Lung (tissue), 12 donors: Measurements from ENCODE around the gene SOX13. TPM values are rescaled to one million over a fixed set of nuclear protein-coding genes. Genes with fewer than 3 reads are reported as not detected.

Experiments used
- ATAC-seq: fragments of 200-7000 bp; cut with Tn5 transposase; one replicate; pipeline ENCODE4 v1.9.1; 2020; ENCODE audit warnings: moderate number of reproducible peaks; ENCODE audit not compliant: insufficient read depth, low FRiP score
- DNase-seq, 3 donors: peaks; one replicate each; pipeline ENCODE4 v3.0.0-alpha.2; 2013 to 2017
- H3K27ac ChIP-seq, 2 donors: one replicate each; pipeline ENCODE4 v1.5.1; 2013; ENCODE audit warnings: mild to moderate bottlenecking in 2 of 2, moderate library complexity in 2 of 2, control low read depth in 1 of 2, inconsistent platforms in 1 of 2, low read depth in 1 of 2, low read length in 1 of 2
- H3K27me3 ChIP-seq, 3 donors: one replicate each; pipeline ENCODE4 v1.5.1; 2013; ENCODE audit warnings: low read length in 2 of 3; ENCODE audit not compliant: control insufficient read depth in 3 of 3, insufficient read depth in 3 of 3
- H3K36me3 ChIP-seq, 4 donors: one replicate each; pipeline ENCODE4 v1.5.1; 2013; ENCODE audit warnings: low read length in 4 of 4, mild to moderate bottlenecking in 1 of 4, moderate library complexity in 1 of 4; ENCODE audit not compliant: control insufficient read depth in 4 of 4, insufficient read depth in 4 of 4
- H3K4me1 ChIP-seq, 5 donors: one replicate each; pipeline ENCODE4 v1.5.1; 2013; ENCODE audit warnings: low read length in 5 of 5, mild to moderate bottlenecking in 2 of 5, moderate library complexity in 1 of 5; ENCODE audit not compliant: control insufficient read depth in 5 of 5, insufficient read depth in 5 of 5
- H3K4me3 ChIP-seq: one replicate; pipeline ENCODE4 v1.5.1; 2013; ENCODE audit warnings: mild to moderate bottlenecking, control low read depth, moderate library complexity
- H3K9ac ChIP-seq, 2 donors: one replicate each; pipeline ENCODE4 v1.5.1; 2013; ENCODE audit warnings: low read length in 2 of 2, control low read depth in 1 of 2; ENCODE audit not compliant: insufficient read depth in 1 of 2
- H3K9me3 ChIP-seq, 4 donors: one replicate each; pipeline ENCODE4 v1.5.1; 2013; ENCODE audit warnings: low read length in 3 of 4, mild to moderate bottlenecking in 1 of 4, moderate library complexity in 1 of 4; ENCODE audit not compliant: control insufficient read depth in 4 of 4, insufficient read depth in 3 of 4
- CTCF ChIP-seq: IDR thresholded peaks from 2 replicates; pipeline ENCODE4 v1.5.1; 2012; ENCODE audit warnings: mild to moderate bottlenecking; ENCODE audit errors: control extremely low read depth, extremely low read depth
- WGBS, 2 donors: extraction: QIAGEN DNeasy Blood & Tissue Kit; methylation state at CpG; one replicate each; pipeline ENCODE4 v1.1.7; 2013; 5-methylcytosine and 5-hydroxymethylcytosine counted together
- polyA plus RNA-seq, 2 donors: library from polyadenylated mRNA; stranded (reverse); fragments of 200-250 nt; gene quantifications; one replicate each; pipeline ENCODE4 v1.2.1, GENCODE V29; 2013
- total RNA-seq, 2 donors: library from RNA; depleted of rRNA in 1 of 2; stranded (reverse); fragments of >200 nt in 1 of 2; gene quantifications; one replicate each; pipeline ENCODE4 v1.2.1, GENCODE V29; 2014 to 2021
- donor health status: control.
- donor health status: control.
- donor health status: Bipolar disorder and iron deficiency.
- donor health status: healthy.
- donor health status: DM: yes; HTN: yes; CAD: no.

Gene SOX13
- total and polyA plus RNA-seq, 4 donors, result 14.7 to 52.6 (median 30.3) TPM

GRCh38 chr1:204126386-204126785, 53.5 kb downstream of the SOX13 start:
- peak overlapping the region in 1 of 2 donors; percentile 15 for H3K9ac ChIP-seq

DNA sequence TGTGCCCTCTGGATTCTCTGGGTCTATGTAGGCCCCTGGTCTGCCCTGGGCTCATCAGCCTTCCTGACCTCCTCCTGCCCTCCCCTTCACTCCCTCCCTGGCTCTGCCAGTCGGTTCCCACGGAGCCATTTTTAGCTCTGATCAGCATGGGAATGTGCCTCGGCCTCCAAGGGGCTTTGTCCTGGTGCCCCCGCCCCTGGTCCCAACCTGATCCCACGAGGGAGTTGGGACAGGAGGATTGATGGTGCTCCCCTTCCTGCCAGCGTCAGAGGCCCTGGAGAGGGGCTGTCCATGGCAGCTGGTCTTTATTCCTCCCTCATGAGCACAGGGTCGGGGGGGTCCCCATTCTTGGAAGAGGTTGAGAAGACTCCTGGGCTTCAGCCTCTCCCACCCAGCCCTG, 54.0 kb downstream of the SOX13 start:
- no peak overlapping the region for H3K4me3 ChIP-seq
- 47 to 54% methylated on average over 7 of the region's 7 CpGs for WGBS, 2 donors
- DNase-seq (peak in 1 of 3 donors; percentile 43), ATAC-seq (no peak)
- H3K4me1 ChIP-seq, result peaks cover 0 to 30% (median 10%) of the 10 kb centered on the region in 5 donors
- peaks cover 0 to 33% (median 30%) of the 10 kb centered on the region in 4 donors for H3K36me3 ChIP-seq
- H3K27me3 ChIP-seq, result no peaks in the 10 kb centered on the region
- no peak for TF ChIP-seq CTCF
- peak overlapping the region in 1 of 2 donors; percentile 15 for H3K9ac ChIP-seq
- H3K27ac ChIP-seq, result peak overlapping the region in 1 of 2 donors; percentile 37
- H3K9me3 ChIP-seq, result no peaks in the 10 kb centered on the region

More at GRCh38 chr1:204126386-204126785, 53.5 kb downstream of the SOX13 start:
- Histone ChIP-seq H3K36me3 (peaks cover 0 to 33% (median 29%) of the 10 kb centered on the region in 4 donors), H3K27me3 (no peaks in the 10 kb centered on the region), H3K4me3 (no peak overlapping the region), H3K27ac (peak overlapping the region in 1 of 2 donors; percentile 37), H3K9me3 (no peaks in the 10 kb centered on the region), H3K4me1 (peaks cover 0 to 30% (median 10%) of the 10 kb centered on the region in 5 donors)
- ATAC-seq (no peak), DNase-seq (no peak)
- WGBS, 2 donors, result 68 to 76% methylated on average over 8 of the region's 8 CpGs
- no peak for TF ChIP-seq CTCF

DNA sequence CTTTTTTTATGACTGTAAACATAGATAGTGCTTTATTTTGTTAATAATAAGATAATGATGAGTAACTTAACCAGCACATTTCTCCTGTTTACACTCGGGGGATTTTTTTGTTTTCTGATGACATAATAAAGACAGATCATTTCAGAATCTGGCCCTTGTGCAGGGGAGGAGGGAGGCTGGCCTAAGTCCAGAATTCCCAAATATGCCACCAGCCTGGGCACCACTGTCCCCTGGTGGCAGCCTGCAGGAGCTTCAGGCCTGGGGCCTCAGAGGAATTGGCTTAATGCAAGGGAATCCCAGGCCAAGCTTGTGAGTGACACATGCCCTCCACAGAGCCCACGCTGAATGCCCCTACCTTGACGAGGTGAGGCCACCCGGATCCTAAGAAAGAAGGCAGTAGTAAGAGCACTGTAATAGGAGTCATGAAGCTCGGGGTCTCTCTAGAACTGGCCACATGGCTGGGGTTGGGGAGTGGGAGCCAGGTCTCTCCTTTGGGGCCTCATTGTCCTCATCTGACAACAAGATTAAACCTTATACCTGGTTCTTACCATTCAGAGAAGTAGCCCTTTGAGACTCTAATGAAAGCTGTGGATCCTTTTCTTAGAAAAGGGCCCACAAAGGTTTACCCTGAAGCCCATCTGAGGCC, 54.8 kb downstream of the SOX13 start:
- Histone ChIP-seq H3K4me1 (peaks cover 0 to 30% (median 10%) of the 10 kb centered on the region in 5 donors), H3K4me3 (no peak overlapping the region), H3K9ac (peak overlapping the region in 1 of 2 donors; percentile 11), H3K36me3 (peaks cover 0 to 27% (median 25%) of the 10 kb centered on the region in 4 donors), H3K27me3 (no peaks in the 10 kb centered on the region), H3K27ac (no peak overlapping the region), H3K9me3 (no peaks in the 10 kb centered on the region)
- ATAC-seq (peak; percentile 68), DNase-seq (peak; percentile 82 to 90 (median 84))
- 41 to 54% methylated on average over 5 of the region's 5 CpGs for WGBS, 2 donors
- peak; percentile 87 for TF ChIP-seq CTCF
